Calu3 (cell line): ENCODE data around the gene SH2D6. TPM values are rescaled to one million over a fixed set of nuclear protein-coding genes. Genes with fewer than 3 reads are reported as not detected.

Source experiments
- BruUV-seq: library from RNA; stranded (reverse); fragments of 400-500 nt; replicated peaks from 2 replicates; lab custom pipeline; 2021; lab: Mats Ljungman, UMichigan
- CTCF ChIA-PET: fragments of 300-600 bp; sonication (Branson Sonifier 250); formaldehyde crosslinking; loops from one replicate; lab custom pipeline; 2022; ENCODE audit warnings: antibody characterized with exemption; lab: Charles Lee
- DNase-seq: peaks from one replicate; pipeline ENCODE4 v3.0.0; 2022
- H3K27ac Mint-ChIP-seq: one replicate; pipeline ENCODE4 v1.8.0; 2022; ENCODE audit warnings: mixed read lengths; ENCODE audit not compliant: unreplicated experiment
- H3K27me3 Mint-ChIP-seq: one replicate; pipeline ENCODE4 v1.8.0; 2022; ENCODE audit warnings: mixed read lengths; ENCODE audit not compliant: unreplicated experiment
- H3K36me3 Mint-ChIP-seq: one replicate; pipeline ENCODE4 v1.8.0; 2022; ENCODE audit warnings: mild to moderate bottlenecking, moderate library complexity, mixed read lengths; ENCODE audit not compliant: insufficient read depth, unreplicated experiment
- H3K4me1 Mint-ChIP-seq: one replicate; pipeline ENCODE4 v1.8.0; 2022; ENCODE audit warnings: mild to moderate bottlenecking, low read depth, mixed read lengths; ENCODE audit not compliant: unreplicated experiment
- H3K4me3 Mint-ChIP-seq: one replicate; pipeline ENCODE4 v1.8.0; 2022; ENCODE audit warnings: mild to moderate bottlenecking, low read depth, moderate library complexity, mixed read lengths; ENCODE audit not compliant: unreplicated experiment
- H3K9me3 Mint-ChIP-seq: one replicate; pipeline ENCODE4 v1.8.0; 2022; ENCODE audit warnings: low read depth, mixed read lengths; ENCODE audit not compliant: unreplicated experiment
- intact Hi-C: fragments of 100-400 bp; cut with micrococcal nuclease; formaldehyde crosslinking; loops from one replicate; pipeline ENCODE4 v1.10.0; 2022; ENCODE audit not compliant: unreplicated experiment
- total RNA-seq: library from RNA; stranded (reverse); gene quantifications from 2 replicates; pipeline ENCODE4 v1.2.3, GENCODE V29; 2022
- TF ChIP-seq, protein P1 (sequence below): fragments of 200-600 bp; IDR thresholded peaks from one replicate; pipeline ENCODE4 v1.8.0; 2022; ENCODE audit warnings: antibody characterized with exemption; ENCODE audit not compliant: unreplicated experiment

Gene SH2D6
- total RNA-seq, 1 experiment from 2014 or later, result 1.8 TPM

DNA sequence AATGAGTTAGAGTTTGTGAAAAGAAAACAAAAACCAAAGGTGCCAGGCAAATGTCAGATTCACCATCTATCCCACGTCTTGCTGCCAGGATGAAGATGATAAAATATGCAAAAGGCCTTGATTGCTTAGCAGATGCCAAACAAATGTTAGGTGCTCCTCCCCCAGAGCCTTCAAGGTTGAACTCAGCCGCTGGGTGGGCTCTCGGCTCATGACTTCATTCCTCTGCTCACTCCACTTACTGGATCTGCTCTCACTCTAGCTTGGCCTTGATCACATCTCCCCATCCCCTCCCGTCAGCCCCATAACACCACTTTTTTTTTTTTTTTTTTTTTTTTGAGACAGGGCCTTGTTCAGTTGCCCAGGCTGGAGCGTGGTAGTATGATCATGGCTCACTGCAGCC, 38.5 kb downstream of the SH2D6 start:
- intact Hi-C loops, result no loop called here
- TF ChIP-seq, protein P1, sequence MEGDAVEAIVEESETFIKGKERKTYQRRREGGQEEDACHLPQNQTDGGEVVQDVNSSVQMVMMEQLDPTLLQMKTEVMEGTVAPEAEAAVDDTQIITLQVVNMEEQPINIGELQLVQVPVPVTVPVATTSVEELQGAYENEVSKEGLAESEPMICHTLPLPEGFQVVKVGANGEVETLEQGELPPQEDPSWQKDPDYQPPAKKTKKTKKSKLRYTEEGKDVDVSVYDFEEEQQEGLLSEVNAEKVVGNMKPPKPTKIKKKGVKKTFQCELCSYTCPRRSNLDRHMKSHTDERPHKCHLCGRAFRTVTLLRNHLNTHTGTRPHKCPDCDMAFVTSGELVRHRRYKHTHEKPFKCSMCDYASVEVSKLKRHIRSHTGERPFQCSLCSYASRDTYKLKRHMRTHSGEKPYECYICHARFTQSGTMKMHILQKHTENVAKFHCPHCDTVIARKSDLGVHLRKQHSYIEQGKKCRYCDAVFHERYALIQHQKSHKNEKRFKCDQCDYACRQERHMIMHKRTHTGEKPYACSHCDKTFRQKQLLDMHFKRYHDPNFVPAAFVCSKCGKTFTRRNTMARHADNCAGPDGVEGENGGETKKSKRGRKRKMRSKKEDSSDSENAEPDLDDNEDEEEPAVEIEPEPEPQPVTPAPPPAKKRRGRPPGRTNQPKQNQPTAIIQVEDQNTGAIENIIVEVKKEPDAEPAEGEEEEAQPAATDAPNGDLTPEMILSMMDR, result no peak
- no peak overlapping the region for H3K4me3 Mint-ChIP-seq
- H3K27ac Mint-ChIP-seq, result no peak overlapping the region
- H3K36me3 Mint-ChIP-seq, result no peaks in the 10 kb centered on the region
- DNase-seq, result no peak
- no peaks in the 10 kb centered on the region for H3K27me3 Mint-ChIP-seq
- CTCF ChIA-PET, result no interaction called here
- H3K4me1 Mint-ChIP-seq, result peaks cover 47% of the 10 kb centered on the region
- BruUV-seq, result no TSS peak
- peaks cover 2% of the 10 kb centered on the region for H3K9me3 Mint-ChIP-seq

DNA sequence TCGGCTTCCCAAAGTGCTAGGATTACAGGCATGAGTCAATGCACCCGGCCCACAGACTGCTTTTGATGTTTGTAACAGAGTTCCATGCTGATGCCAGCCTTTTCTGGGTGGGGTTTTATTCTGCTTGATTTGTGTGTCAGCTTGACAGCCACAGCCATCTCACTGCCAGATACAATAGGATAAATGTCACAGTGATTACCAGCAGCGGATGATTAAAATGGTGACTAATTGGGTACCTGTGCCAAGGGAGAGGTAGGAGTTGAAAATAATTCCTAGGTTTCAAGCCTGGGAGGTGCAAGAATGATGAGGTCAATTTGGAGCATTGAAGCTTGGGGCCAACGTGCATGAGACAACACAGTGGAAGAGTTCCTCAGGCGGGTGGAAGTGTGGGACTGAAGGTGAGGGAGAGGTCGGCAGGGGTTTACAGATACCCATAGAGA, 39.4 kb downstream of the SH2D6 start:
- no TSS peak for BruUV-seq
- intact Hi-C loops, result no loop called here

DNA sequence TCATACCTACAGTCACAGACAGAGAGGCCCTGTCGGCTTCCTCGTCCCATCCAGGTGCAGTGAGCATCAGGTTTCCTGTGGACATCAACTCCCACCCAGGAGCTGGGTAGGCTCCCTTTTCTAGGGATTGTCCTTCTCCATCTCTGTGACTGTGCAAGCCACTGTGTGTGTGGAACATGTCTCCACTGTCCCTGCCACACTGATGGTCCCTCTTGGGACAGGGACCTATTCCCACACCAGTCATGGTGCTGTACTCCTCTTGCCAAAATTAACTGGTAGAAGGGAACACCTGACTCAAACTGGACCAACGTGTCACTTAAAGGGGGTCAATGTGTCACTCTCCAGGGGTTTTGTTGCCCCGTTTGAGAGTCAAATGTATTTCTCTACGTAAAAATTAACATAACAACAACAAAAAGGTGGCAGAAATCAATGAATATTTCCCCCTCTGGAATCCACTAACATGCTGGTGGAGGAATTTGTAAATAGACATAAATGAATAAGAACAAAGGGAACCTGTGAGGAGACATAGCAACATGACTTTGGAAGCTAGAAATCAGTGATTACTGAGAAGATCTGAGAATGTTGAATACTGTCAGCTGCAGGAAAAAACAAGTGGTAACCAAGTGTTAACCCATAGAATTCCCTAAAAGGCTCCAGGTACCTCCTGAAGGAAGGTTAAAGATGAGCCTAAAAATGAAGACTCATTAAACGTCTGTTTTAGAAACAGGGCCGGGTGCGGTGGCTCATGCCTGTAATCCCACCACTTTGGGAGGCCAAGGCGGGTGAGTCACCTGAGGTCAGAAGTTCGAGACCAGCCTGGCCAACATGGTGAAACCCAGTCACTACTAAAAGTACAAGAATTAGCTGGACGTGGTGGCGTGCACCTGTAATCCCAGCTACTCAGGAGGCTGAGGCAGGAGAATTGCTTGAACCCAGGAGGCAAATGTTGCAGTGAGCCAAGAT, 40.4 kb downstream of the SH2D6 start:
- Mint-ChIP-seq H3K27ac (no peak overlapping the region), H3K36me3 (no peaks in the 10 kb centered on the region), H3K4me1 (peaks cover 38% of the 10 kb centered on the region), H3K4me3 (no peak overlapping the region), H3K27me3 (no peaks in the 10 kb centered on the region), H3K9me3 (peaks cover 2% of the 10 kb centered on the region)
- no peak for DNase-seq
- no TSS peak for BruUV-seq
- intact Hi-C loops, result no loop called here
- TF ChIP-seq, protein P1, result no peak
- CTCF ChIA-PET, result no interaction called here

More for the DNA sequence above, 39.4 kb downstream of the SH2D6 start:
- TF ChIP-seq, protein P1, result no peak
- H3K27me3 Mint-ChIP-seq, result no peaks in the 10 kb centered on the region
- CTCF ChIA-PET, result no interaction called here
- peaks cover 38% of the 10 kb centered on the region for H3K4me1 Mint-ChIP-seq
- H3K4me3 Mint-ChIP-seq, result no peak overlapping the region
- no peaks in the 10 kb centered on the region for H3K36me3 Mint-ChIP-seq
- DNase-seq, result no peak
- H3K9me3 Mint-ChIP-seq, result peaks cover 2% of the 10 kb centered on the region
- H3K27ac Mint-ChIP-seq, result peak overlapping the region; percentile 52

DNA sequence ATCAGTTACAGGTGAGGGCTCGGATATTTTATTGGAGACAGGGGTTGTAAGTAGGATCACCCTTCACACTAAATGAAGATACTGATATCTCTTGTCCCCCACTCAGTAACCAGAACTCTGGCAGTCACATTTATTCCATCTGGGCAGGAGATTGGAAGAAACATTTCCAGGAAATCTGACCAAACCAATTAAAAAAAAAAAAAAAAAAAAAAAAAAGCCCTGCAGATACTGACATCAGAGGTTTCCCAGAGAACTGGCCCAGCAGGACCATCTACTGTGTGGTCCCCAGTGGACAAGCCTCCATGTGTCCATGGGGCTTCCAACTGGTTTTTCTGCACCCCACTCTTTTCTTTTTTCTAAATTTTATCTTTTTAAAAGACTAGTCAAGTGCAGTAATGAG, 41.3 kb downstream of the SH2D6 start:
- intact Hi-C loops, result no loop called here
- H3K4me3 Mint-ChIP-seq, result no peak overlapping the region
- CTCF ChIA-PET, result no interaction called here
- TF ChIP-seq, protein P1, result no peak
- no peak for DNase-seq
- no TSS peak for BruUV-seq
- H3K4me1 Mint-ChIP-seq, result peaks cover 38% of the 10 kb centered on the region
- H3K27ac Mint-ChIP-seq, result no peak overlapping the region
- H3K9me3 Mint-ChIP-seq, result peaks cover 2% of the 10 kb centered on the region
- H3K27me3 Mint-ChIP-seq, result no peaks in the 10 kb centered on the region
- no peaks in the 10 kb centered on the region for H3K36me3 Mint-ChIP-seq
